GM23248 (cell line): ENCODE measurements around the gene SULT6B1. TPM values are rescaled to one million over a fixed set of nuclear protein-coding genes. Genes with fewer than 3 reads are reported as not detected.

Source experiments
- DNase-seq: peaks from one replicate; pipeline ENCODE4 v3.0.0-alpha.2; 2015
- H2AFZ ChIP-seq: fragments of 200-600 bp; sonication (generic); 2 replicates; pipeline ENCODE4 v1.6.1; 2016; ENCODE audit warnings: antibody characterized with exemption
- H3F3A ChIP-seq: fragments of 200-600 bp; sonication (generic); 2 replicates; pipeline ENCODE4 v1.6.1; 2016; ENCODE audit warnings: mild to moderate bottlenecking, antibody characterized with exemption, mixed run types; ENCODE audit not compliant: insufficient read depth
- H3K27ac ChIP-seq: fragments of 200-600 bp; sonication (generic); 2 replicates; pipeline ENCODE4 v1.5.1; 2016; ENCODE audit warnings: mild to moderate bottlenecking
- H3K27me3 ChIP-seq: fragments of 200-600 bp; sonication (generic); replicated peaks from 2 replicates; pipeline ENCODE4 v1.6.1; 2016; ENCODE audit warnings: mild to moderate bottlenecking; ENCODE audit not compliant: insufficient read depth
- H3K36me3 ChIP-seq: fragments of 200-600 bp; sonication (generic); 2 replicates; pipeline ENCODE4 v1.6.1; 2016; ENCODE audit warnings: low read depth, mild to moderate bottlenecking
- H3K4me1 ChIP-seq: fragments of 200-600 bp; sonication (generic); 2 replicates; pipeline ENCODE4 v1.6.1; 2016; ENCODE audit warnings: mild to moderate bottlenecking; ENCODE audit not compliant: insufficient read depth
- H3K4me2 ChIP-seq: fragments of 200-600 bp; sonication (generic); one replicate; pipeline ENCODE4 v1.6.1; 2016; ENCODE audit warnings: mild to moderate bottlenecking; ENCODE audit not compliant: unreplicated experiment
- H3K4me3 ChIP-seq: fragments of 200-600 bp; sonication (generic); 2 replicates; pipeline ENCODE4 v1.5.1; 2016; ENCODE audit warnings: mild to moderate bottlenecking
- H3K79me2 ChIP-seq: fragments of 200-600 bp; sonication (generic); 2 replicates; pipeline ENCODE4 v1.6.1; 2016; ENCODE audit warnings: mild to moderate bottlenecking; ENCODE audit not compliant: insufficient read depth
- H3K9ac ChIP-seq: fragments of 200-600 bp; sonication (generic); 2 replicates; pipeline ENCODE4 v1.6.1; 2016; ENCODE audit warnings: mild to moderate bottlenecking
- H3K9me2 ChIP-seq: fragments of 200-600 bp; sonication (generic); 2 replicates; pipeline ENCODE4 v1.6.1; 2016; ENCODE audit warnings: mixed run types, mild to moderate bottlenecking, moderate library complexity; ENCODE audit not compliant: insufficient read depth
- H3K9me3 ChIP-seq: fragments of 200-600 bp; sonication (generic); one replicate; pipeline ENCODE4 v1.6.1; 2017; ENCODE audit warnings: low read depth
- H4K20me1 ChIP-seq: fragments of 200-600 bp; sonication (generic); 2 replicates; pipeline ENCODE4 v1.6.0; 2016; ENCODE audit not compliant: insufficient read depth
- EZH2 ChIP-seq: fragments of 200-600 bp; sonication (generic); IDR thresholded peaks from 2 replicates; pipeline ENCODE4 v1.6.1; 2018; ENCODE audit warnings: antibody characterized with exemption, mild to moderate bottlenecking; ENCODE audit not compliant: insufficient read depth, poor library complexity, severe bottlenecking
- EZH2phosphoT487 ChIP-seq: fragments of 200-600 bp; sonication (generic); IDR thresholded peaks from 2 replicates; pipeline ENCODE4 v1.6.1; 2018; ENCODE audit warnings: antibody characterized with exemption, moderate library complexity, mild to moderate bottlenecking, low read depth; ENCODE audit not compliant: insufficient read depth
- WGBS, 2 experiments: methylation state at CpG; one replicate each; pipeline ENCODE4 v1.1.6; 2015 to 2017; ENCODE audit warnings: low lambda C conversion rate in 2 of 2, low coverage in 1 of 2; ENCODE audit errors: missing lambda C conversion rate in 2 of 2; 5-methylcytosine and 5-hydroxymethylcytosine counted together
- in situ Hi-C: fragments of 300-500 bp; cut with MboI; formaldehyde crosslinking; loops from 2 replicates; pipeline ENCODE4 v1.15.0; 2020
- polyA plus RNA-seq: library from polyadenylated mRNA; unstranded; fragments of >200 nt; fragmentation: Nextera tagmentation; extraction: Ambion mirVana; gene quantifications from 2 replicates; pipeline ENCODE4 v1.2.1, GENCODE V29; 2016
- total RNA-seq: library from RNA; depleted of rRNA; stranded (reverse); fragments of >200 nt; shearing (Covaris generic); gene quantifications from 2 replicates; pipeline ENCODE4 v1.2.3, GENCODE V29; 2014

Gene SULT6B1
- total and polyA plus RNA-seq, 2 experiments from 2014 or later = not detected

DNA sequence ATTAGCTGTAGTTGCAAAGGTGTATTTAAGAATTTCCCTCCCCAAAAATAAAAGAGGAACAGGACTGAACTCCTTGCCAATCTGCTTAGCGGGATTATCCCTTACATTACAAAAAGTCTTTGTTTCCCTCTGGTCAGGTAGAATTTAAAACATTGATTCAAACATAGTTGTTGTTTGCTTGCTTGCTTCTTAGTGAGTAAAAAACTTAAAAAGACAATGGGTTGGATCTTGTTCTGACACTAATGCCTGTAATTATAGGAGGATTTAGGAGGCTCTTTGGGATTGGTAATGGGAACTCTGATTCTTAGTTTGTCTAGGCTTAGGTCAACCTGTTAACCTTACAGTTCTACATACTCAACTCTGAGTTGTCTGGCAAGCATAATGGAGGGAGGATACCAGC, 4.1 kb upstream of the SULT6B1 start:
- H2AFZ ChIP-seq = no peak overlapping the region
- no peak overlapping the region for H3K27ac ChIP-seq
- H3K79me2 ChIP-seq = peaks cover 9% of the 10 kb centered on the region
- in situ Hi-C loops = no loop called here
- H3K4me3 ChIP-seq = no peak overlapping the region
- no peaks in the 10 kb centered on the region for H3K36me3 ChIP-seq
- H3K4me2 ChIP-seq = no peak overlapping the region
- H3K9ac ChIP-seq = no peak overlapping the region
- no peaks in the 10 kb centered on the region for H3K9me2 ChIP-seq
- H3K9me3 ChIP-seq = no peaks in the 10 kb centered on the region
- 75 to 82% methylated on average over 1 of the region's 1 CpG for WGBS, 2 experiments
- peaks cover 13% of the 10 kb centered on the region for H3F3A ChIP-seq
- no peak for TF ChIP-seq EZH2
- H3K4me1 ChIP-seq = peaks cover 11% of the 10 kb centered on the region
- no peak for DNase-seq
- no peaks in the 10 kb centered on the region for H4K20me1 ChIP-seq
- no peaks in the 10 kb centered on the region for H3K27me3 ChIP-seq

DNA sequence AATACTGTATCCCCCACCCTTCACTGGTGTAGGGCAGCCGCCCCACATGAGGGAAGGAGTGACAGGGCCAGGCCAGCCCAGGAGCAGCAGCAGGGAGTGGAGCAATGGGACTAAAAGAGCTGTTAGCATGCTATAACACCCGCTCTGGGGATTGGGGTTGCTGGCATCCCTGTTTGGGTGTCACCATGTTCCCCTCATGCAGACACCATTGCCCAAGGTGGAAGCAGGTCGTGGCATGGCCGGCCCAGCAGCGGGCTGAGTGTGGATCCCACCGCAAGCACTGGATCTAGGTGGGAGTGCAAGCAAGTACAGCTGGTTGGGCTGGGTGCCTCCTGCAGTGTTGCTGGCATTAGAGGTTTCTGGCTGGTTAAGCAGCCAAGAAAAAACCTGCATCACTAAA, 3.3 kb upstream of the SULT6B1 start:
- 66 to 75% methylated on average over 6 of the region's 6 CpGs for WGBS, 2 experiments
- TF ChIP-seq EZH2 (no peak), EZH2phosphoT487 (no peak)
- H3F3A ChIP-seq = peaks cover 8% of the 10 kb centered on the region

DNA sequence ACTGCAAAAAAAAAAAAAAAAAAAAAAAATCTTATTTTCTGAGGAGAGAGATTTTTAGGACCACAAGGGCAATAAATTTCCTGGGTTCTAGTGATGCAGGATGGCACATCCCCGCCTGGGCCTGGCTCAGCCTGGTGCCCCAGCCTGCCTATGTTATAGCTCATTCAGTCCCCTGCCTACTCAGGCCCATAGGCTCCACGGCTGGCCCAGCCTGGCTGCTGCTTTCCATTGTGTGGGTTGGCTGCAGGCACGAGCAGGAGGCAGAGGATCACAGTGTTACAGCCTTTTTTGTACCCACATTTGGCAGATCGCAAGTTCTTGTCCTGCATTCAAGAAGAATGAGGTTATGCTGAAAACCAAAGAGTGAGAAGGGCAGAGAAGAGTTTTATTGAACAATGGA, 2.8 kb upstream of the SULT6B1 start:
- Histone ChIP-seq H3K36me3 (no peaks in the 10 kb centered on the region), H3K9ac (no peak overlapping the region), H2AFZ (no peak overlapping the region), H3K9me3 (no peaks in the 10 kb centered on the region), H3K9me2 (no peaks in the 10 kb centered on the region), H3K27ac (no peak overlapping the region), H3K4me2 (no peak overlapping the region), H3K27me3 (no peaks in the 10 kb centered on the region), H3K4me1 (peaks cover 6% of the 10 kb centered on the region), H3K4me3 (no peak overlapping the region), H4K20me1 (no peaks in the 10 kb centered on the region), H3F3A (peaks cover 8% of the 10 kb centered on the region), H3K79me2 (no peaks in the 10 kb centered on the region)
- no peak for DNase-seq
- WGBS, 2 experiments = 71 to 76% methylated on average over 4 of the region's 4 CpGs
- in situ Hi-C loops = no loop called here
- no peak for TF ChIP-seq EZH2phosphoT487
- no peak for TF ChIP-seq EZH2

More for the DNA sequence above, 3.3 kb upstream of the SULT6B1 start:
- no peaks in the 10 kb centered on the region for H3K9me3 ChIP-seq
- H2AFZ ChIP-seq = no peak overlapping the region
- H3K4me1 ChIP-seq = peaks cover 6% of the 10 kb centered on the region
- no peak overlapping the region for H3K9ac ChIP-seq
- H4K20me1 ChIP-seq = no peaks in the 10 kb centered on the region
- in situ Hi-C loops = no loop called here
- H3K27me3 ChIP-seq = no peaks in the 10 kb centered on the region
- no peak overlapping the region for H3K4me2 ChIP-seq
- no peak for DNase-seq
- H3K9me2 ChIP-seq = no peaks in the 10 kb centered on the region
- H3K36me3 ChIP-seq = no peaks in the 10 kb centered on the region
- no peak overlapping the region for H3K27ac ChIP-seq
- H3K79me2 ChIP-seq = 0 out of 2 replicates have a peak, but pooled peaks cover under 1% of the 10 kb centered on the region
- H3K4me3 ChIP-seq = no peak overlapping the region

DNA sequence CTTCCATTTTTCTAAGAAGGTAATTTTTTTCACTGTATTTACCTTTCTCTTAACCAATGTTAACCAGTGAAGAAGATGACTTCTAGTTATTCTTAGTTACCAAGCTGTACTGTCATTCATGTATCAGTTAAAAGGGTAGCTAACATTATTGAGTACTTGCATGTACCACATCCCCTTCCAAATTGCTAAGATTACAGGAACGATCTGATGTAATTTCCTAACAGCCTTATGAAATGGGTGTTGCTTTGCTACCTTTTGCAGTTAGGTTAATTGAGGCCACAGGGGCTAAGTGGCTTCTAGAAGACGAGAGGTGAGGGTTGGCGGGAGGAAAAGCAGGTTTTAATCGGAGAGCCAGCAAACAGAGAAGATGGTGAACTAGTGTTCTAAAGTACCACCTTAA, 1.8 kb upstream of the SULT6B1 start:
- Histone ChIP-seq H3K36me3 (no peaks in the 10 kb centered on the region), H3K4me3 (no peak overlapping the region), H3K4me2 (no peak overlapping the region), H3F3A (peaks cover 8% of the 10 kb centered on the region), H3K9me2 (no peaks in the 10 kb centered on the region), H4K20me1 (no peaks in the 10 kb centered on the region), H3K79me2 (no peaks in the 10 kb centered on the region), H3K9ac (no peak overlapping the region), H3K27me3 (no peaks in the 10 kb centered on the region), H3K27ac (no peak overlapping the region; the same call in 1 of the 2 replicates), H2AFZ (peak overlapping the region; percentile 53), H3K4me1 (peaks cover 6% of the 10 kb centered on the region), H3K9me3 (no peaks in the 10 kb centered on the region)
- DNase-seq = no peak
- no peak for TF ChIP-seq EZH2phosphoT487
- TF ChIP-seq EZH2 = no peak
- in situ Hi-C loops = no loop called here
- WGBS, 2 experiments = 76 to 84% methylated on average over 4 of the region's 4 CpGs
